Measurements from ENCODE around the gene HOXA3.

DNA sequence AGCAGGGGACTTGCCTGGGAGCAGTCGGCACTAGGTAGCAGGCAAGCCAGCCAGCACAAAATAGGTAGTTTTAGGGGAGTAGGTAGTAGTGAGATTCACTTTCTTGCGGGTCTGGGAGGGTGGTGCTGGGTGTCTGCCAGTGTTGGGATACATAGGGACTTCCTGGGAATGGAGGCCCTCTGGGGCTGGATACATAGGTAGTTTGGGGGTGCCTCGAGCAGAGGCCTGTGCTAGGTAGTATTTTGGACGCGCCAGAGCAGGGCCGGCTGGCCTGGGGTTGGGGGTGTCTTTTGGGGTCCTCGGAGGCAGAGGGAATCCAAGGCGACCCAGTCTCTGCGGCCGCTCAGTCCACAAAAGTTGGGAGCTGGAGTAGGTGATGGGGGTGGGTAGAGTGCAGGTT, 2.0 kb upstream of the HOXA3 start:
- TF ChIP-seq EP300 (IDR thresholded peaks at IDR 0.05) (no peak), POLR2AphosphoS5 (IDR thresholded peaks at IDR 0.05) (no peak), POLR2A (IDR thresholded peaks at IDR 0.05) (no peak)
- TF ChIP-seq, protein P1, sequence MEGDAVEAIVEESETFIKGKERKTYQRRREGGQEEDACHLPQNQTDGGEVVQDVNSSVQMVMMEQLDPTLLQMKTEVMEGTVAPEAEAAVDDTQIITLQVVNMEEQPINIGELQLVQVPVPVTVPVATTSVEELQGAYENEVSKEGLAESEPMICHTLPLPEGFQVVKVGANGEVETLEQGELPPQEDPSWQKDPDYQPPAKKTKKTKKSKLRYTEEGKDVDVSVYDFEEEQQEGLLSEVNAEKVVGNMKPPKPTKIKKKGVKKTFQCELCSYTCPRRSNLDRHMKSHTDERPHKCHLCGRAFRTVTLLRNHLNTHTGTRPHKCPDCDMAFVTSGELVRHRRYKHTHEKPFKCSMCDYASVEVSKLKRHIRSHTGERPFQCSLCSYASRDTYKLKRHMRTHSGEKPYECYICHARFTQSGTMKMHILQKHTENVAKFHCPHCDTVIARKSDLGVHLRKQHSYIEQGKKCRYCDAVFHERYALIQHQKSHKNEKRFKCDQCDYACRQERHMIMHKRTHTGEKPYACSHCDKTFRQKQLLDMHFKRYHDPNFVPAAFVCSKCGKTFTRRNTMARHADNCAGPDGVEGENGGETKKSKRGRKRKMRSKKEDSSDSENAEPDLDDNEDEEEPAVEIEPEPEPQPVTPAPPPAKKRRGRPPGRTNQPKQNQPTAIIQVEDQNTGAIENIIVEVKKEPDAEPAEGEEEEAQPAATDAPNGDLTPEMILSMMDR (IDR thresholded peaks at IDR 0.05), result no peak
